GM10266 (cell line): Measurements from ENCODE around the gene NRSN1.

ENCODE experiments used
- DNase-seq: peaks from one replicate; pipeline ENCODE4 v3.0.0; 2012; ENCODE audit errors: extremely low spot score
- TF ChIP-seq, protein P1 (sequence below): IDR thresholded peaks from 2 replicates; pipeline ENCODE4 v1.5.1; 2012; ENCODE audit warnings: mild to moderate bottlenecking, low read depth; ENCODE audit not compliant: control insufficient read depth, insufficient read depth; ENCODE audit errors: missing control alignments

Gene NRSN1

GRCh38 chr6:24099181-24099580, 26.8 kb upstream of the NRSN1 start:
- TF ChIP-seq, protein P1, sequence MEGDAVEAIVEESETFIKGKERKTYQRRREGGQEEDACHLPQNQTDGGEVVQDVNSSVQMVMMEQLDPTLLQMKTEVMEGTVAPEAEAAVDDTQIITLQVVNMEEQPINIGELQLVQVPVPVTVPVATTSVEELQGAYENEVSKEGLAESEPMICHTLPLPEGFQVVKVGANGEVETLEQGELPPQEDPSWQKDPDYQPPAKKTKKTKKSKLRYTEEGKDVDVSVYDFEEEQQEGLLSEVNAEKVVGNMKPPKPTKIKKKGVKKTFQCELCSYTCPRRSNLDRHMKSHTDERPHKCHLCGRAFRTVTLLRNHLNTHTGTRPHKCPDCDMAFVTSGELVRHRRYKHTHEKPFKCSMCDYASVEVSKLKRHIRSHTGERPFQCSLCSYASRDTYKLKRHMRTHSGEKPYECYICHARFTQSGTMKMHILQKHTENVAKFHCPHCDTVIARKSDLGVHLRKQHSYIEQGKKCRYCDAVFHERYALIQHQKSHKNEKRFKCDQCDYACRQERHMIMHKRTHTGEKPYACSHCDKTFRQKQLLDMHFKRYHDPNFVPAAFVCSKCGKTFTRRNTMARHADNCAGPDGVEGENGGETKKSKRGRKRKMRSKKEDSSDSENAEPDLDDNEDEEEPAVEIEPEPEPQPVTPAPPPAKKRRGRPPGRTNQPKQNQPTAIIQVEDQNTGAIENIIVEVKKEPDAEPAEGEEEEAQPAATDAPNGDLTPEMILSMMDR, result no peak
- no peak for DNase-seq

GRCh38 chr6:24100024-24100769, 25.8 kb upstream of the NRSN1 start:
- TF ChIP-seq, protein P1, result no peak
- DNase-seq, result no peak

GRCh38 chr6:24100770-24101155, 25.3 kb upstream of the NRSN1 start:
- no peak for DNase-seq
- TF ChIP-seq, protein P1, result no peak

DNA sequence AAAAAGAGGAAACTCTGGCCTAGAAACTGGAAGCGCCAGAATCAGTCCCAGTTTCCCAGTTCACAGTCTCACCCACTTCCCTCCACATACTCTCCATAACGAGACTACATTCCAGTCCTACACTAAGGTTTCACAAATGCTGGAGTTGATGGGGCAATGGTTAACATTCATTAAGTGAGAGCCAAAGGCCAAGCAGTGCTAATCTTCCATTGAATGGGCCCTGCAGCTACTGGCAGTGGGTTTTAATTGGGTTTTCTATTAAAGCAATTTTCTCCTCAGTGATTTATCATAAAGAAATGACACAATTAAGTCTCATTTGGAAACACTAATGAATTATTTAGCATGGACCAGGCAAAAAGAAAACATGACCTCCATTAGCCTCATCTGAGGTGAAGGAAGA, 20.8 kb upstream of the NRSN1 start:
- TF ChIP-seq, protein P1, result no peak
- DNase-seq, result no peak

DNA sequence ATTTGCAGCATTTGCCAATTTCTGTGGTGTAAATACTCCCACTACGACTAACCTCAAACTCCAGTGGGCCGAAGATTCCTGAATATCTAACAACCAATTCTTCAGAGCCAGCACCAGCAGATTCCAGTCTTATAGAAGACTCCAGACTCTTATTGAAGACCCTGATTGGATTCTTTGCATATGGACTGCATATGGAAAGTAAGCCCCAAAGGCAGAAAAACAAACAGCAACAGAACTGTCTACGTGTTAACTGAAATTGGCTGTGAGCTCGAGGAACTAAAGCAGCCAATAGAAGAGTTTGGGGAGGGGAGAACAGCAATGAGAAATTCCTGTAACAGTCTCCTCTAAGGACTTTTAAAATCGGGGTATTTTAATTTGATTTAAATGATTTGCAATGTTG, 19.7 kb upstream of the NRSN1 start:
- DNase-seq, result no peak
- TF ChIP-seq, protein P1, result no peak

GRCh38 chr6:24107294-24107693, 18.7 kb upstream of the NRSN1 start:
- TF ChIP-seq, protein P1, result no peak
- DNase-seq, result no peak

DNA sequence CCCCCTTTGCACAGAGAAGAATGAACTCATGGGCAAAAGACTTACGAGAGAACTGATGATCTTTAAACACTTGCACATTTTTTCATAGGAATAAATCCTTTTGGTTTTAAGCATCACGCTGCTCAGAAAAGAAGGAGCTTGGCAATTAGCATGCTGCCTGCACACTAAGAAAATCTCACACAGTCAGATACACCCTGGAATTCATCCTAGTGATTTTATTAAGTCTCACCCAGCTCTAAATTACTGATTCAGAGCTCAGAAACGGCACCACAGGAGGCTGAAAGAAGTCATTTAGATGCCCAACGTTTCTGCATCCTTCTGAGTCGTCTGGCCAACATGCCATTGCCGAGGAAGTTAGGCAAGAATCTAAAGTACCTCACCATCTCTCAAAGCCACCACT, 18.0 kb upstream of the NRSN1 start:
- TF ChIP-seq, protein P1, result no peak
- DNase-seq, result no peak
